Measurements from ENCODE around the gene AOC1. TPM values are rescaled to one million over a fixed set of nuclear protein-coding genes. Genes with fewer than 3 reads are reported as not detected.
"Not testable (repeated sequence)": the region's sequence is repeated elsewhere in the genome, so short reads cannot be mapped to it uniquely, and the experiment has no call there.

Gene AOC1, protein sequence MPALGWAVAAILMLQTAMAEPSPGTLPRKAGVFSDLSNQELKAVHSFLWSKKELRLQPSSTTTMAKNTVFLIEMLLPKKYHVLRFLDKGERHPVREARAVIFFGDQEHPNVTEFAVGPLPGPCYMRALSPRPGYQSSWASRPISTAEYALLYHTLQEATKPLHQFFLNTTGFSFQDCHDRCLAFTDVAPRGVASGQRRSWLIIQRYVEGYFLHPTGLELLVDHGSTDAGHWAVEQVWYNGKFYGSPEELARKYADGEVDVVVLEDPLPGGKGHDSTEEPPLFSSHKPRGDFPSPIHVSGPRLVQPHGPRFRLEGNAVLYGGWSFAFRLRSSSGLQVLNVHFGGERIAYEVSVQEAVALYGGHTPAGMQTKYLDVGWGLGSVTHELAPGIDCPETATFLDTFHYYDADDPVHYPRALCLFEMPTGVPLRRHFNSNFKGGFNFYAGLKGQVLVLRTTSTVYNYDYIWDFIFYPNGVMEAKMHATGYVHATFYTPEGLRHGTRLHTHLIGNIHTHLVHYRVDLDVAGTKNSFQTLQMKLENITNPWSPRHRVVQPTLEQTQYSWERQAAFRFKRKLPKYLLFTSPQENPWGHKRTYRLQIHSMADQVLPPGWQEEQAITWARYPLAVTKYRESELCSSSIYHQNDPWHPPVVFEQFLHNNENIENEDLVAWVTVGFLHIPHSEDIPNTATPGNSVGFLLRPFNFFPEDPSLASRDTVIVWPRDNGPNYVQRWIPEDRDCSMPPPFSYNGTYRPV
- total RNA-seq: not detected

DNA sequence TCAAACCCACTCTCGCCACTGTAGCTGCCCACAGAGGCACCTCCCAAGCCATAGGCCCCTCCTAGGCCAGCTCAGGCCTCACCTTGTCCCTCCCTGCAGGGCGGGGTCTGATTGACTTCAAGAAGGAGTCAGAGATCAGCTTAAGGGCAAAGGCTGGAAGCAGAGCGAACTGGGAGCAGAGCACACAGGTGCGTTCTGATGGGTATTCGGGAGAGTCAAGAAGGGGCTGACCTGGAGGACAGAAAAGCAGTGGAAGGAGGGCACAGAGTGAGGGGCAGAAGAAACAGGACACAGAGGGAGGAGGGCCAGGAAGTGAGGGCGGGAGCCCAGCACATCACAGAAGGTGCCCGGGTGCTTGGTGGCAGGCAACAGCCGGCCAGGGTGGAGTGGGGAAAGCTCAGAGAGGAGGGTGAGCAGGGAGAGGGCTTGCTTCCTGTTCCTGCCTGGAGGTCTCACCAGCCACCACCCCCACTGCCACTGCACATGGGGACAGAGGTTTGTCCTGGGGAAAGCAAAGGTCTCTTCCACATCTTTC is at the start of gene AOC1:
AOC1 (plus strand) TSS at position 147 of the 535 bp plus-strand sequence. CDS start 3,954 bp downstream, outside the sequence.
- no peaks in the 10 kb centered on the region for H3K36me3 Mint-ChIP-seq
- H3K27ac Mint-ChIP-seq: no peak within 1 kb of the TSS
- DNase-seq (ENCODE audit: low spot score in 2 of 2) (no peak), ATAC-seq (no peak)
- no peaks in the 10 kb centered on the region for H3K9me3 Mint-ChIP-seq

DNA sequence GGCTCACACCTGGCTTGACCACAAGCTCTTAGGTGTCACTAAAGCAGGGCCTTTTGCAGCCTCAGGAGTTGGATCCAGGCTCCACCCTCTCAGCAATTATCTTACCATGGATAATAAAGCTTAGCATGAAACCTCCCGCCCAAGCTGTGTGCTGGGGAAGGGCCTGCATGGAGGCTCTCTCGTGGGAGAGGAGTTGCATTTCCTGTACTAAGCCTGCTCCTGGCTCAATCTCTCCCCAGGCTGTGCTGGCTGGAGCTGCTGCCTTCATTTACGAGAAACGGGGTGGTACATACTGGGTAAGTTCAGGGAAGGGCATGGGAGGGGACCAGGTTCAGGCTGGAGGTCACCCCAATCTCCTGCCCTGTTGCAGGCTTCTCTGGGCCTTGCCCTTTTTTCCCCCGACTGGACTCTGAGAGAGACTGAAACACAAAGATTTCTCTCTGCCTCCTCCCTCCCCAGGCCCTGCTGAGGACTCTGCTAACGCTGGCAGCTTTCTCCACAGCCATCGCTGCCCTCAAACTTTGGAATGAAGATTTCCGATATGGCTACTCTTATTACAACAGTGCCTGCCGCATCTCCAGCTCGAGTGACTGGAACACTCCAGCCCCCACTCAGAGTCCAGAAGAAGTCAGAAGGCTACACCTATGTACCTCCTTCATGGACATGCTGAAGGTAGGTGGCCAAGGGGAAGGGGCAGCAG is 49.0 kb upstream of the AOC1 start:
- H3K9me3 Mint-ChIP-seq: peaks cover 0 to 4% of the 10 kb centered on the region in 2 donors
- no peak overlapping the region for H3K27ac Mint-ChIP-seq
- no peak for ATAC-seq

DNA sequence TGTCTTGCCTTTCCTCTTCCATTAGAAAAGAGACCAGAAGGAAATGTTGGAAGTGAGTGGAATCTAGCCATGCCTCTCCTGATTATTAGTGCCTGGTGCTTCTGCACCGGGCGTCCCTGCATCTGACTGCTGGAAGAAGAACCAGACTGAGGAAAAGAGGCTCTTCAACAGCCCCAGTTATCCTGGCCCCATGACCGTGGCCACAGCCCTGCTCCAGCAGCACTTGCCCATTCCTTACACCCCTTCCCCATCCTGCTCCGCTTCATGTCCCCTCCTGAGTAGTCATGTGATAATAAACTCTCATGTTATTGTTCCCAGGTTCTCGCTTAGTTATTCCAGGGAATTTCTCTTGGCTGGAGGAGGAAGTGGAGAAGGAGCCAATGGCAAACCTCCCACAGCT is 47.5 kb upstream of the AOC1 start:
- Mint-ChIP-seq H3K27ac (no peak overlapping the region), H3K36me3 (peaks cover 7 to 18% of the 10 kb centered on the region in 2 donors), H3K9me3 (peaks cover 0 to 4% of the 10 kb centered on the region in 2 donors)
- ATAC-seq: no peak
- DNase-seq (ENCODE audit: low spot score in 2 of 2): no peak

More for the DNA sequence above, 49.0 kb upstream of the AOC1 start:
- no peak for DNase-seq (ENCODE audit: low spot score in 2 of 2)
- peaks cover 7 to 18% of the 10 kb centered on the region in 2 donors for H3K36me3 Mint-ChIP-seq

DNA sequence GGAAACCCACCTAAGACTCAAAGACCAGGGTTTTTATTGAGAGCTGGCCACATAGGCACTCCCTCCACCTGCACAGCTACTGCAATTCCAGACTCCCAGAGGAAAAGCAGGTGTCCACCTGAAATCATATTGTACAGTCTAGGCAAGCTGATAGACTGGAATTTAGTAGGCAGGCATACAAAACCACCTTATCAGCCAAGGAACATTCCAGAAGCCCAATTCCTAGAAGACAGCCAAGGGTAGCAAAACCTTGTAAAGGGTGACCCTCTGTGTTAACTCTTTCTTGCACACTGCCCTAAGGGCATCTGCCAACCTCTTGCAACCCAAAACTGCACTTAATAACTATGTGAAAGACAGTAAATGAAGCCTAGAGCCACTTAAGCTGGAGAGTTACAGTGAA is 46.5 kb upstream of the AOC1 start:
- Mint-ChIP-seq H3K36me3 (peaks cover 7 to 18% of the 10 kb centered on the region in 2 donors), H3K27ac (no peak overlapping the region), H3K9me3 (peaks cover 4 to 5% of the 10 kb centered on the region in 2 donors)
- DNase-seq (ENCODE audit: low spot score in 2 of 2) (no peak), ATAC-seq (no peak)

DNA sequence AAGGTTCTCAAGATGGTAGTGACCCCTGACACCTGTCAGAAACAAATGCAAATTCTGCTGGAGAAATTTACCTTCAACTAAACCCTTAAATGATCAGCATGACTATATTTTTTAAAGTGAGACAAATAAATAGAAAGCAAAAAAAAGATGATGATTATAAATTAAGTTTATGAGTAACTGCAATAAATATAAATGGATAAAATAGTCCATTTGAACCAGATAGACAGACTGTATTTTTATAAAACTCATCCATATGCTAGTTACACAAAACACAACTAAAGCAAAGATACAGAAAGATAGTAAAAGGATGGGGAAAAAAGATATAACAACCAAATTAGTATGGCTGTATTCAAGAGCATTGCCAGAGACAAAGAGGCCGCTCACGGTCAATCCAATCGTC is 45.9 kb upstream of the AOC1 start:
- Mint-ChIP-seq H3K36me3 (peaks cover 7 to 18% of the 10 kb centered on the region in 2 donors), H3K9me3 (peaks cover 4 to 5% of the 10 kb centered on the region in 2 donors), H3K27ac (no peak overlapping the region)
- ATAC-seq: no peak
- DNase-seq (ENCODE audit: low spot score in 2 of 2): no peak

DNA sequence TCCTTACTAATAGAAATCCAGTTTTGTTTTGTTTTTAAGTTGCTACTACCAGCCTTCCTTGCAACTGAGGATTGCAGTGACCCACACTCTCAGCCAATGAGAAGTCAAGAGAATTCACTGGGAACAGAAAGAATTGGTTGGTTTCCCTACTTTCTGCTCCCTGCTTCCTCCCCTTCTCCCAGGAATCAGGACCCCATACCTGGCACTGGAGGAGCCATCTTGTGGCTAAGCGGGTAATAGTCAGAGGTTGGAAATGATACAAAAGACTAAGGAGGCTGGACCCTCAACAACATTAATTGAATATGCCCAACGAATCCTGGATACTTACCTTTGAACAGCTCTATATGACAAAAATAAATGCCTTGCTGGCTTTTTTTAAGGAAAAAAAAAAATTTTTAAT is 45.5 kb upstream of the AOC1 start:
- DNase-seq (ENCODE audit: low spot score in 2 of 2) (no peak), ATAC-seq (no peak)
- Mint-ChIP-seq H3K36me3 (peaks cover 4 to 18% of the 10 kb centered on the region in 2 donors), H3K27ac (no peak overlapping the region), H3K9me3 (peaks cover 4 to 5% of the 10 kb centered on the region in 2 donors)

DNA sequence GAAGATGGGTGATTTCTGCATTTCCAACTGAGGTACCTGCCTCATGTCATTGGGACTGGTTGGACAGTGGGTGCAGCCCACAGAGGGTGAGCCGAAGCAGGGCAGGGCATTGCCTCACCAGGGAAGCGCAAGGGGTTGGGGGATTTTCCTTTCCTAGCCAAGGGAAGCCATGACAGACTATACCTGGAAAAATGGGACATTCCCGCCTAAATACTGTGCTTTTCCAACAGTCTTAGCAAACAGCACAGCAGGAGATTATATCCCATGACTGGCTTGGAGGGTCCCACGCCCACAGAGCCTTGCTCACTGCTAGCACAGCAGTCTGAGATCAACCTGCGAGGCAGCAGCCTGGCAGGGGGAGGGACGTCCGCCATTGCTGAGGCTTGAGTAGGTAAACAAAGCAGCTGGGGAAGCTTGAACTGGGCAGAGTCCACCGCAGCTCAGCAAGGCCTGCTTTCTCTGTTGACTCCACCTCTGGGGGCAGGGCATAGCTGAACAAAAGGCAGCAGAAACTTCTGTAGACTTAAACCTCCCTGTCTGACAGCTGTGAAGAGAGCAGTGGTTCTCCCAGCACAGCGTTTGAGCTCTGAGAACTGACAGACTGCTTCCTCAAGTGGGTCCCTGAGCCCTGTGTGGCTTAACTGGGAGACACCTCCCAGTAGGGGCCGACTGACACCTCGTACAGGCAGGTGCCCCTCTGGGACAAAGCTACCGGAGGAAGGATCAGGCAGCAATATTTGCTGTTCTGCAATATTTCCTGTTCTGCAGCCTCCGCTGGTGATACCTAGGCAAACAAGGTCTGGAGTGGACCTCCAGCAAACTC is 44.5 kb upstream of the AOC1 start:
- ATAC-seq; DNase-seq (ENCODE audit: low spot score in 2 of 2); H3K9me3 Mint-ChIP-seq; H3K27ac Mint-ChIP-seq: not testable (repeated sequence)
- H3K36me3 Mint-ChIP-seq: peaks cover 0 to 10% of the 10 kb centered on the region in 2 donors

DNA sequence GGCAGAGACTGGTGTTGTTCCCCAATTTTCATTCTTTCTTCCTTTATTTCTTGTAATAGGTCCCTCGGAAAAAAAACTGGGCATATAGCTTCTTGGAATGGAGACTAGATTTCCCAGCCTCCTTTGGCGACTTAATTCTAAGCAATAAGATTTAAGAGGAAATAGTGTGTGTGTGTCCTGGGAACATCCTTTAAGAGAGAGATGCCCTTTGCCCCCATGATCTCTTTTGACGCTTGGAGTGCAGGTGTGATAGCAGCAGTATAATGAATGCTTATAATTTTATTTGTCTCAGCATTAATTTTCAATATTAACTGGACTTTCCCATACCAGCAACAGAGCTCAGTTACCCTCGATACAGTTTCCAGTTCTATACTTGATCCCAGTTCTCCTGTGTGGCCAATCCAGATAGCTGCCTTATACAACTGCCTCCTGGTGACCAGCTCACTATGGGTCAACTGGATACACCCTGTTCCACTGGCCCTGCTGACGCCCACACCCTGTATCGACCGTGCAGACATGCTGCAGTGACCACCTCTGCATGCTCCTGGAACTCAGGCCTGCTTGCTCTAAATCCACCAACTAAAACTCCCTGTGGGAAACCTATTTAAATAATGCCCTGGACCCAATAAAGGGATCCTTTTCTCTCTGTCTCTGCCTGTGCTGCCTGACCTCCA is 37.9 kb upstream of the AOC1 start:
- no peak for ATAC-seq
- H3K36me3 Mint-ChIP-seq: peaks cover 0 to 8% of the 10 kb centered on the region in 2 donors
- H3K9me3 Mint-ChIP-seq: peaks cover 11 to 18% of the 10 kb centered on the region in 2 donors
- no peak overlapping the region for H3K27ac Mint-ChIP-seq
- DNase-seq (ENCODE audit: low spot score in 2 of 2): no peak

DNA sequence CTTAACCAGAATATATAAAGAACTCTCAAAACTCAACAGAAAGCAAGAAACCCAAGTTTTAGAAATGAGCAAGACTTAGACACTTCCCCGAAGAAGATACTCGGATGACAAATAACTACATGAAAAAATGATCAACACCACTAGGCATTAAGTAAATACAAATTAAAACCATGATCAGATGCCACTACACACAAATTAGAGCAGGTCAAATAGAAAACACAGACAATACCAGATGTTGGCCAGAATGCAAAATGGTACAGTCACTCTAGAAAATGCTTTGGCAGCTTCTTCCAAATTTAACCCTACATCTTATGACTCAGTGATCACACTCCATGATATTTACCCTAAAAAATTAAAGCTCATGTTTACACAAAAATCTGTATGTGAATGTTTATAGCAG is 33.3 kb upstream of the AOC1 start:
- DNase-seq (ENCODE audit: low spot score in 2 of 2) (no peak), ATAC-seq (no peak)
- Mint-ChIP-seq H3K36me3 (peaks cover 0 to 8% of the 10 kb centered on the region in 2 donors), H3K9me3 (peaks cover 11 to 13% of the 10 kb centered on the region in 2 donors), H3K27ac (no peak overlapping the region)

DNA sequence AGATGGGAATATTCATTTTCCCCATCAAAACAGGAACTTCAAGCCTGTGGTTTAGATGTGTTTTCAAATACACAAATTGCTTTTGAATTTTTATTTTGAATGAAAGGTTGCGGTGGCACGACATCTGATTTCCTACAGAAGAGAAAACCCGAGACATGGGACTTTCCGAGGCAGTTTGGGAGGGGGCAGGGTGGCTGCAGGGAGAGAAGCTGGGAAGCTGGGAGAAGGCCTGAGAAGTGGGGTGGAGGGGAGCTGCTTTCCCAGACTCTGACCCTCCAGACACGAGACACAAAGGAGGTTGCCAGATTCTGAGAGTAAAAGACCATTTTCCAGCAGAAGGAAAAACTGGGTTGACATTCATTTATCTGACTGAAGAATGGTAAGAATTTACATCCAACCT is 32.2 kb upstream of the AOC1 start:
- DNase-seq (ENCODE audit: low spot score in 2 of 2): no peak
- Mint-ChIP-seq H3K27ac (no peak overlapping the region), H3K9me3 (peaks cover 8% of the 10 kb centered on the region in 2 donors), H3K36me3 (peaks cover 0 to 8% of the 10 kb centered on the region in 2 donors)
- ATAC-seq: no peak

DNA sequence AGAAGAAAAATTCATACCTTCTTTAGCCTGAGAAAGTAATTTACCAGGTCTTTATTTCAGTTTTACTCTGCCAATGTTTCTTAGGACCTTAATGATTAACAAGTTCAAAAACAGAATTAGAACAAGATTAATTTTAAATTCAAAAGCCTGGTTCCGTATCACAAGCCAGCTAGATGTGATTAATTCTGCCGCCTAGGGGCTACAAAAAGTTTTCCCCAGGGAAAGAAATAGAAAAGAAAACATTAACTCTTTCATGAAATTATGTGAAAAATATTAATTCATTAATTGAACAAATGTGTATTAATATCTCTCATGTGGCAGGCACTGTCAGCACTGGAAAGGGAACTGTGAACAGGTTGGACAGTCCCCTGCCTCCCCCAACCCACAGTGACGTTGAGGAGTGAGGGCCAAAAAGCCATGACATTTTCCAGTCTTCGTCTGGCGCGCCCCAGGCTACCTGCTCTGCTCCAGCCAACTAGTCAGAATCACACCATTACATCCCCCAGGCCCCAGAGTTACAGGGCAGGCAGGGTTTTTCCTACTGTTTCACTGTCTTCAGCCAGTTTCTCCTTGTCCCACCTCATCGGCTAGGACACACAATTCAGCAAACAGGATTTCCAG is 31.6 kb upstream of the AOC1 start:
- no peak for ATAC-seq
- Mint-ChIP-seq H3K36me3 (peaks cover 0 to 7% of the 10 kb centered on the region in 2 donors), H3K27ac (no peak overlapping the region), H3K9me3 (peaks cover 7% of the 10 kb centered on the region in 2 donors)
- DNase-seq (ENCODE audit: low spot score in 2 of 2): no peak

DNA sequence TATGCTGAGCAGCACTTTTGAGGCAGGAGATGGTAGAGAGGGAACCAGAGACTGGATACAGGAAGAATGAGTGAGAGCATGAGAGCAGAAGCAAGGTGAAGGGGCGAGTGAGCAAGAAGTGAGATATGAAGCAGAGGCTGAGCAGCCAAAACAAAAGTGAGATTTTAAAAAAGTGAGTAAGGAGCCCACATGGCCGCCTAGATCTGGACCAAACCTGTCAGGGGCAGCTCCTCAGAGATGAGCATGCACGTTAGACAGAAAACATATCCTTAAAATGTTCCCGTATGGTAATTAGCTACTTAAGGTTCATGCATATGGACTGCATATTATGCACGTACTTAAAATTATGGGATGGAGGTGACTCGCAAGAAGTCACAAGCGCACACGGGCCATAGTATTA is 29.3 kb upstream of the AOC1 start:
- H3K27ac Mint-ChIP-seq: no peak overlapping the region
- DNase-seq (ENCODE audit: low spot score in 2 of 2) (no peak), ATAC-seq (no peak)
- no peaks in the 10 kb centered on the region for H3K9me3 Mint-ChIP-seq
- no peaks in the 10 kb centered on the region for H3K36me3 Mint-ChIP-seq

DNA sequence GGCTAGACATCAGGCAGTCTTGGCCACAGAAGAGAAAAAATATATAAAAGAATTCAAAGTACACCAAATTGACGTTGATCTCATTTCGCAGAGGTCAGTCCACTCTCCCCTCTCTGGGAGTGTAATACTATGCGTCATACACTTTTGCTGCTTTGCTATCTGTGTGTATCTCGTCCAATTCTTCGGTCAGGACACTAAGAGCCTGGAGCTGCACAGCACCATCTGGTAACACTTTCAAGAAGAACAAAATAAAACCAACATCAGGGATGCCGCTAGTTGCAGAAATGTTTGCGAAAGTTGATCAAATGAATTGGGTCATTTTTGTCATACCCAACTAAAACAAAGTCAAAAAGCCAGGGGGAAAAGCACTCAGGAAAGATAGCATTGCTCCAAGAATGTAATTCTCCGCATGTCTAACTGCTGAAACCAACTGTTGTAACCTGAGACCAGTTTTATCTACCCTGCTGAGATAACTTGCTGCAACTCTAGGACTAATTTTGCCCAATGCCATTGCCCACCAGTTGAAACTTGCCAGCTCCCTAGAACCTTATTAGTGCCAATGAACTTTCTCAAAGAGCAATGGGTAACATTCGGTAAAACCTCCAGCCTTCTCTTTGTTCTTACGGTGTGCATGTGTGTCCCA is 28.7 kb upstream of the AOC1 start:
- Mint-ChIP-seq H3K9me3 (no peaks in the 10 kb centered on the region), H3K27ac (no peak overlapping the region)

DNA sequence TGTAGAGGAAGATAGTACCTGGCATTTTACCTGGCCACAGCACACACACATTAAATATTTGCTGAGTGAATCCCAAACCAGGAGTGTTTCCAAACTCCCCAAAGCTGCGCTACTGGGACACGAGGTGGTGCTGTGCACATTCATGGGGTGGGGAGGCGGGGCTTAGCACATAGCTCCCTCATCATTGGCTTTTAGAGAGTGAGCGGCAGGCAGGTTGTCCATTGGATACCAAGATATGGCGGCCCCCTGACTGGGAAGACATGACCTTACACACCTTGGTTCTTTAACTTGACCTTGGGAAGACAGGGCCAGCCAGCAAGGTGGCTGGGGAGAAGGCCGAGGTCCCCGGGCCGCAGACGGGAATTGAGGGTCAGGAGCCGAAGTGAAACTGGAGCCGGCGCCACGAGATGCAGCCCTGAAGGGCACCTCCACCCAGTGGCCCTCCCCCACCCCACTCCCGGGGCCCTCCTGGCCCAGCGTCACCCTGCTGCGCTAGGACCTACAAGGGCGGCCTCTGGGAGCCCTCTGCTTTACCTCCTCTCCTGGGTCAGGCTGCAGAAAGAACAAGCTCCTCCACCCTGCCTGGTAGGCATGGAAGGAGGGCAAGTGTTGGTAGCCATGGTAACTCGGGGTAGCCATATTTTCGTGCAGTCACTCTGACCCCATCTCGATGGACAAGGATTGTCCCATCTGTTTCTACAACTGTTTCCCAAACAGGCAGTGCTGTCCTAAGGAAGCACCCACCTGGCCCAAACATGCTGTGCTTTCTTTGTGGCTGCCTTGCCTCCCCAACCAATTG is 27.7 kb upstream of the AOC1 start:
- no peak overlapping the region for H3K27ac Mint-ChIP-seq
- no peak for ATAC-seq
- H3K9me3 Mint-ChIP-seq: no peaks in the 10 kb centered on the region
- H3K36me3 Mint-ChIP-seq: no peaks in the 10 kb centered on the region
- no peak for DNase-seq (ENCODE audit: low spot score in 2 of 2)

More for the DNA sequence above, 28.7 kb upstream of the AOC1 start:
- H3K36me3 Mint-ChIP-seq: no peaks in the 10 kb centered on the region
- no peak for ATAC-seq
- DNase-seq (ENCODE audit: low spot score in 2 of 2): no peak

Data from activated naive CD4-positive, alpha-beta T cell treated with anti-CD3 and anti-CD28 coated beads, Interleukin-2, amount 50 U/mL, for 72 hours (primary cell).